ENCODE data around the gene DENND5B. TPM values are rescaled to one million over a fixed set of nuclear protein-coding genes. Genes with fewer than 3 reads are reported as not detected.

The DENND5B gene
- total RNA-seq, 4 donors from 2014 or later, result 4.6 to 6.4 (median 5.4) TPM

GRCh38 chr12:31533470-31533869, 57.5 kb downstream of the DENND5B start:
- no peak overlapping the region for H3K4me3 ChIP-seq (ENCODE audit: low read depth, poor library complexity, severe bottlenecking)
- no peak for TF ChIP-seq CTCF (IDR thresholded peaks at IDR 0.05)
- no peak for TF ChIP-seq POLR2A (IDR thresholded peaks at IDR 0.05)

DNA sequence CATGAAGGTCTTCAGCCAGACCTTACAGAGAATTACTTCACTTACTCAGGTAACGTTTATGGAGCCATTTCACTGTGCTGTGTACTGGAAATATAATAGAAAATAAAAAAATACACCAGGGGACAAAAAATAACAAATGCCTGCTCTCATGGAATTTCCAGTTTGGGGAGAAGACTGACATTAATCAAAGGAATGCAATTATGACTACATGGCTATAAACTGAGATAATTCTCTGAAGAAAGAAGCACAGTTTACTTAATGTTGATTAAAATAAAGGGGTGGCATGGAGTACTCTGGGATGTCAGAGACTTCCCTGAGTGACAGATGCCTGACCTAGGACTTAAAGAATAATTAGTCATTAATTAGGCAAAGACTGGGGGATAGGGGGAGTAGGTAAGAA, 59.0 kb downstream of the DENND5B start:
- no peak overlapping the region for H3K4me3 ChIP-seq (ENCODE audit: low read depth, poor library complexity, severe bottlenecking)
- TF ChIP-seq POLR2A (IDR thresholded peaks at IDR 0.05) (no peak), CTCF (IDR thresholded peaks at IDR 0.05) (no peak)
- 67 to 75% methylated on average over 1 of the region's 1 CpG for WGBS, 2 donors
- intact Hi-C loops (cut with DNase I; ENCODE audit: low total_unique reads), result no loop called here
- no peak for DNase-seq (ENCODE audit: low spot score in 2 of 2)

More at GRCh38 chr12:31533470-31533869, 57.5 kb downstream of the DENND5B start:
- no peak for DNase-seq (ENCODE audit: low spot score in 2 of 2)
- intact Hi-C loops (cut with DNase I; ENCODE audit: low total_unique reads), result no loop called here

GRCh38 chr12:31528095-31528494, 62.8 kb downstream of the DENND5B start:
- 93 to 94% methylated on average over 7 of the region's 7 CpGs for WGBS, 2 donors
- no peak for TF ChIP-seq POLR2A (IDR thresholded peaks at IDR 0.05)
- no peak for TF ChIP-seq CTCF (IDR thresholded peaks at IDR 0.05)
- DNase-seq (ENCODE audit: low spot score in 2 of 2), result no peak

DNA sequence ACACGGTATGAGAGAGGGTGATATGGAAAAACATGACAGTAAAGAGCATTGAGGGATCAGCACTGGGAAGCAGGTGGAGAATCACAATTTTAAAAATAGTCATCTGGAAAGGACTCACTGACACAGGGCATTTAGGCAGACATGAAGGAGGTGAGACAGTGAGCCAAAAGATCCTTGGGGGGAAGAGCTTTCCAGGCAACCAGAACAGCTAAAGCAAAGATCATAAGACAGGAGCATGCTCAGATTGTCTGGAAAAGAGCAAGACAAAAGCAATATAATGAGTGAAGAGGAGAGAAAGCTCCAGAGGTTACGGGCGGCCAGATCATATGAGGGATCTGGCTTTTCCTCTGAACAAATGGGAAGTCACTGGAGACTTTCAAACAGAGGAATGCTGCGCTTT, 63.9 kb downstream of the DENND5B start:
- DNase-seq (ENCODE audit: low spot score in 2 of 2), result no peak
- intact Hi-C loops (cut with DNase I; ENCODE audit: low total_unique reads), result no loop called here
- no peak overlapping the region for H3K4me3 ChIP-seq (ENCODE audit: low read depth, poor library complexity, severe bottlenecking)
- TF ChIP-seq POLR2A (IDR thresholded peaks at IDR 0.05) (no peak), CTCF (IDR thresholded peaks at IDR 0.05) (no peak)
- WGBS, 2 donors, result 89 to 93% methylated on average over 4 of the region's 4 CpGs

More at GRCh38 chr12:31528095-31528494, 62.8 kb downstream of the DENND5B start:
- no peak overlapping the region for H3K4me3 ChIP-seq (ENCODE audit: low read depth, poor library complexity, severe bottlenecking)
- intact Hi-C loops (cut with DNase I; ENCODE audit: low total_unique reads), result no loop called here

- H3K4me3 ChIP-seq (ENCODE audit: low read depth, poor library complexity, severe bottlenecking), result no peak overlapping the region
- no peak for DNase-seq (ENCODE audit: low spot score in 2 of 2)
- intact Hi-C loops (cut with DNase I; ENCODE audit: low total_unique reads), result no loop called here
- no peak for TF ChIP-seq CTCF (IDR thresholded peaks at IDR 0.05)
- no peak for TF ChIP-seq POLR2A (IDR thresholded peaks at IDR 0.05)
- 56 to 64% methylated on average over 4 of the region's 4 CpGs for WGBS, 2 donors
Measured at GRCh38 chr12:31526158-31526546, 64.8 kb downstream of the DENND5B start.

DNA sequence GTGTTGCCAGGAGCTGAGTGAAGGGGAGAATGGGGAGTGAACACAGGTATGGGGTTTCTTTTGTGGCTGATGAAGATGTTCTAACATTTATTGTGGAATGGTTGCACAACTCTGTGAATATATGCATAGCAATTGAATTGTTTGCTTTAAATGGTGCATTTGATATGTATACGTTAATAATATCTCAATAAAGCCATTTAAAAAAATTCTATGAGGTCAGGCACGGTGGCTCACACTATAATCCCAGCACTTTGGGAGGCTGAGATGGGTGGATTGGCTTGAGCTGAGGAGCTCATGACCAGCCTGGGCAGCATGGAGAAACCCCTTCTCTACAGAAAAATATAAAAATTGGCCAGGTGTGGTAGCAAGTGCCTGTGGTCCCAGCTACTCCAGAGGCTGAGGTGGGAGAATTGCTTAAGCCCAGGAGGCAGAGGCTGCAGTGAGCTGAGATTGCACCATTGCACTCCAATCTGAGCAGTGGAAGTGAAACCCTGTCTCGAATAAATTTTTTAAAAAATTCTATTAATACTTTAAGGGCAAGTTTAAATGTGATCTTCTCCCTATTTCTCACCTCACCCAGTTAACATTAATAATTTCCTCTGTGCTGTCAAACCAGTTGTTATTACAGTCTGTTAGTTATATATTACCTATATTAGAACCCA, 65.3 kb downstream of the DENND5B start:
- no peak overlapping the region for H3K4me3 ChIP-seq (ENCODE audit: low read depth, poor library complexity, severe bottlenecking)
- no peak for TF ChIP-seq CTCF (IDR thresholded peaks at IDR 0.05)
- TF ChIP-seq POLR2A (IDR thresholded peaks at IDR 0.05), result no peak
- DNase-seq (ENCODE audit: low spot score in 2 of 2), result no peak
- intact Hi-C loops (cut with DNase I; ENCODE audit: low total_unique reads), result no loop called here
- WGBS, 2 donors, result 85 to 88% methylated on average over 3 of the region's 3 CpGs

Measured in lower leg skin (tissue), 4 donors.